Endodermal cell (in vitro differentiated cells): Measurements from ENCODE around the gene CHRDL2. TPM values are rescaled to one million over a fixed set of nuclear protein-coding genes. Genes with fewer than 3 reads are reported as not detected.

Experiments used
- DNase-seq: peaks from one replicate; pipeline ENCODE4 v3.0.0-alpha.2; 2017
- H3K27ac ChIP-seq: 2 replicates; pipeline ENCODE4 v1.5.1; 2013; ENCODE audit warnings: mild to moderate bottlenecking, low read depth, low read length, moderate library complexity
- H3K27me3 ChIP-seq: 2 replicates; pipeline ENCODE4 v1.6.1; 2013; ENCODE audit warnings: mild to moderate bottlenecking, low read length, moderate library complexity; ENCODE audit not compliant: insufficient read depth, control insufficient read depth, poor library complexity, severe bottlenecking
- H3K36me3 ChIP-seq: 2 replicates; pipeline ENCODE4 v1.7.0; 2013; ENCODE audit warnings: mild to moderate bottlenecking, low read length, moderate library complexity; ENCODE audit not compliant: control insufficient read depth, insufficient read depth
- H3K4me1 ChIP-seq: one replicate; pipeline ENCODE4 v1.7.0; 2013; ENCODE audit warnings: low read length; ENCODE audit not compliant: control insufficient read depth, insufficient read depth
- H3K4me3 ChIP-seq: 2 replicates; pipeline ENCODE4 v1.5.1; 2013; ENCODE audit warnings: mild to moderate bottlenecking, low read length, moderate library complexity
- H3K9ac ChIP-seq: 2 replicates; pipeline ENCODE4 v1.6.1; 2013; ENCODE audit warnings: mild to moderate bottlenecking, low read length, moderate library complexity; ENCODE audit not compliant: poor library complexity, severe bottlenecking; ENCODE audit errors: extremely low read depth
- H3K9me3 ChIP-seq: 2 replicates; pipeline ENCODE4 v1.6.1; 2013; ENCODE audit warnings: mild to moderate bottlenecking, low read length, moderate library complexity; ENCODE audit not compliant: control insufficient read depth
- H3K27ac Mint-ChIP-seq: 2 replicates; pipeline ENCODE4 v1.8.0; 2020; ENCODE audit warnings: mixed read lengths
- H3K27me3 Mint-ChIP-seq: 2 replicates; pipeline ENCODE4 v1.8.0; 2021; ENCODE audit warnings: mild to moderate bottlenecking, mixed read lengths; ENCODE audit not compliant: insufficient read depth
- H3K36me3 Mint-ChIP-seq: 2 replicates; pipeline ENCODE4 v1.8.0; 2020; ENCODE audit warnings: low read depth, mixed read lengths
- H3K4me1 Mint-ChIP-seq: 2 replicates; pipeline ENCODE4 v1.8.0; 2020; ENCODE audit warnings: mixed read lengths
- H3K4me3 Mint-ChIP-seq: 2 replicates; pipeline ENCODE4 v1.8.0; 2020; ENCODE audit warnings: mild to moderate bottlenecking, moderate library complexity, mixed read lengths
- H3K9me3 Mint-ChIP-seq: 2 replicates; pipeline ENCODE4 v1.8.0; 2020; ENCODE audit warnings: mild to moderate bottlenecking, mixed read lengths
- CTCF ChIP-seq: fragments of 200-600 bp; sonication (generic); conservative IDR thresholded peaks from 2 replicates; pipeline ENCODE4 v1.5.0; 2021; ENCODE audit warnings: antibody characterized with exemption, mild to moderate bottlenecking
- WGBS, 2 experiments: methylation state at CpG; one replicate each; pipeline versions ENCODE4 v1.1.5 to v1.1.7; 2013; ENCODE audit warnings: missing lambda C conversion rate in 2 of 2, mixed read lengths in 1 of 2; ENCODE audit not compliant: insufficient coverage in 1 of 2, insufficient read length in 1 of 2; 5-methylcytosine and 5-hydroxymethylcytosine counted together
- total RNA-seq, 2 donors: library from RNA; stranded (reverse); fragmentation: NEBNext Ultra II Directional in 1 of 2; extraction: Animal tissue kit (Norgen Biotek cat#: 25700) in 1 of 2; gene quantifications; 2 replicates in 1 of 2; 3 replicates in 1 of 2; pipeline ENCODE4 v1.2.1, GENCODE V29; 2021

CHRDL2 gene
- total RNA-seq, 2 donors from 2014 or later: 0.44 to 1.2 TPM

GRCh38 chr11:74686792-74687191 is 44.4 kb downstream of the CHRDL2 start:
- Mint-ChIP-seq H3K9me3 (no peaks in the 10 kb centered on the region), H3K27me3 (peaks cover 8% of the 10 kb centered on the region), H3K27ac (no peak overlapping the region), H3K4me3 (no peak overlapping the region), H3K4me1 (no peaks in the 10 kb centered on the region), H3K36me3 (no peaks in the 10 kb centered on the region)
- no peaks in the 10 kb centered on the region for H3K36me3 ChIP-seq
- H3K4me1 ChIP-seq: no peaks in the 10 kb centered on the region
- no peak overlapping the region for H3K9ac ChIP-seq
- WGBS, 2 experiments: 86 to 92% methylated on average over 2 to 4 of the region's 4 CpGs
- H3K9me3 ChIP-seq: no peaks in the 10 kb centered on the region
- H3K27me3 ChIP-seq: peaks cover 13% of the 10 kb centered on the region
- H3K4me3 ChIP-seq: no peak overlapping the region
- no peak overlapping the region for H3K27ac ChIP-seq
- no peak for TF ChIP-seq CTCF
- DNase-seq: no peak

GRCh38 chr11:74685905-74686304 is 45.3 kb downstream of the CHRDL2 start:
- Histone ChIP-seq H3K4me3 (no peak overlapping the region), H3K9me3 (no peaks in the 10 kb centered on the region), H3K4me1 (no peaks in the 10 kb centered on the region), H3K27me3 (peaks cover 13% of the 10 kb centered on the region), H3K9ac (no peak overlapping the region), H3K27ac (no peak overlapping the region), H3K36me3 (no peaks in the 10 kb centered on the region)
- Mint-ChIP-seq H3K9me3 (no peaks in the 10 kb centered on the region), H3K36me3 (no peaks in the 10 kb centered on the region), H3K4me3 (no peak overlapping the region), H3K4me1 (no peaks in the 10 kb centered on the region), H3K27me3 (peaks cover 8% of the 10 kb centered on the region), H3K27ac (no peak overlapping the region)
- no peak for DNase-seq
- WGBS, 2 experiments: 96% methylated on average over 3 of the region's 3 CpGs; no CpG with 5 or more reads in 1 of the 2 experiments
- TF ChIP-seq CTCF: no peak

DNA sequence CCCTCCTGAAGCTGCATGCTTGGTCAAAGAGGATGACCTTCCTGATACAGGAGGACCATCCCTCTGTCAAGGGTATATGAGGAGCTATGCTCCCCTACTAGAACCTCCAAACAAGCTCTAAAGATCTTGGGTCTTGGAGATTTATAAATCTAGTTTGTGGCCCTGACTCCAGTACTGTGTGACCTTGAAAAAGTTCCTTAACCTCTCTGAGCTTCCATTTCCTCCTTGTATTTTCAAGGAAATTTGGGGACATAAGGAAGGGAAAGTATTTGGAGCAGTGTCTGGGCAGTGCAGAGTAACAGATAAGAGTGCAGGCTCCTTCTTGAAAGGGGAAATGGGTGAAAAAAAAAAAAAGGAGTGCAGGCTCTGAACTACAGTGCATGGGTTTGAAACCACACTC is 45.9 kb downstream of the CHRDL2 start:
- Histone ChIP-seq H3K9me3 (no peaks in the 10 kb centered on the region), H3K36me3 (no peaks in the 10 kb centered on the region), H3K4me1 (no peaks in the 10 kb centered on the region), H3K27ac (no peak overlapping the region), H3K9ac (no peak overlapping the region), H3K4me3 (no peak overlapping the region), H3K27me3 (peaks cover 13% of the 10 kb centered on the region)
- H3K27ac Mint-ChIP-seq: no peak overlapping the region
- H3K9me3 Mint-ChIP-seq: no peaks in the 10 kb centered on the region
- no peak overlapping the region for H3K4me3 Mint-ChIP-seq
- no peaks in the 10 kb centered on the region for H3K36me3 Mint-ChIP-seq
- no peak for TF ChIP-seq CTCF
- H3K4me1 Mint-ChIP-seq: no peaks in the 10 kb centered on the region
- peaks cover 10% of the 10 kb centered on the region for H3K27me3 Mint-ChIP-seq
- no peak for DNase-seq
